ENCODE data around the gene AP1G2.

DNA sequence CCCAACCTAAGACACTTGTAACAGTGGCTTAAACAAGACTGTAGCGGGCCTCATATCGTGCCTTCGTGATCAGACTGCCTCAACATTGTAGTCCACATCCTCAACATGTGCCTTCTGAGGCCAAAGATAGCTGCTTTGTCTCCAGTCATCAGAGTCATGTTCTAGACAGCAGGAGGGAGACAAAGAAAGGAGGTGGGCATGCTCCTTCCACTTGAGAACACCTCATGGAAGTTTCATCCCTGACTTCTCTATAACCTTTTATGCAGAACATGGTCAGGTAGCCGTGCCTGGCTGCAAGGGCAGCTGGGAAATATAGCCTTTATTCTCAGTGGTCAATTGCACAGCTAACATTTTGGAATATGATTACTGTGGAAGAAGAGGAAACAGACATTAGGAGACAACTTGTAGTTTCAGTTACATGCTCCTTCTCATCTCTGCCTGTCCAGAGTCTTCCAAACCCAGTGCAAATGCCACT lies 43.3 kb upstream of the AP1G2 start:
- TF ChIP-seq, protein P1, sequence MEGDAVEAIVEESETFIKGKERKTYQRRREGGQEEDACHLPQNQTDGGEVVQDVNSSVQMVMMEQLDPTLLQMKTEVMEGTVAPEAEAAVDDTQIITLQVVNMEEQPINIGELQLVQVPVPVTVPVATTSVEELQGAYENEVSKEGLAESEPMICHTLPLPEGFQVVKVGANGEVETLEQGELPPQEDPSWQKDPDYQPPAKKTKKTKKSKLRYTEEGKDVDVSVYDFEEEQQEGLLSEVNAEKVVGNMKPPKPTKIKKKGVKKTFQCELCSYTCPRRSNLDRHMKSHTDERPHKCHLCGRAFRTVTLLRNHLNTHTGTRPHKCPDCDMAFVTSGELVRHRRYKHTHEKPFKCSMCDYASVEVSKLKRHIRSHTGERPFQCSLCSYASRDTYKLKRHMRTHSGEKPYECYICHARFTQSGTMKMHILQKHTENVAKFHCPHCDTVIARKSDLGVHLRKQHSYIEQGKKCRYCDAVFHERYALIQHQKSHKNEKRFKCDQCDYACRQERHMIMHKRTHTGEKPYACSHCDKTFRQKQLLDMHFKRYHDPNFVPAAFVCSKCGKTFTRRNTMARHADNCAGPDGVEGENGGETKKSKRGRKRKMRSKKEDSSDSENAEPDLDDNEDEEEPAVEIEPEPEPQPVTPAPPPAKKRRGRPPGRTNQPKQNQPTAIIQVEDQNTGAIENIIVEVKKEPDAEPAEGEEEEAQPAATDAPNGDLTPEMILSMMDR (IDR thresholded peaks at IDR 0.05): no peak
- TF ChIP-seq POLR2A (IDR thresholded peaks at IDR 0.05): no peak
